Gastroesophageal sphincter (tissue), 3 donors: ENCODE results near the gene CAMK1G.

Experiments used
- CTCF ChIP-seq, 4 experiments: fragments of 200-600 bp in 2 of 4; fragments of 450-650 bp in 2 of 4; sonication (generic) in 1 of 4; IDR thresholded peaks; one replicate each; pipeline ENCODE4 v1.5.1; 2017 to 2019; ENCODE audit warnings: antibody characterized with exemption in 4 of 4, mild to moderate bottlenecking in 2 of 4, moderate library complexity in 2 of 4
- POLR2A ChIP-seq, 2 donors: fragments of 450-650 bp; IDR thresholded peaks; one replicate each; pipeline ENCODE4 v1.6.1; 2017; ENCODE audit warnings: antibody characterized with exemption in 2 of 2, mild to moderate bottlenecking in 2 of 2, moderate library complexity in 1 of 2

GRCh38 chr1:209652121-209652735, 68.7 kb downstream of the CAMK1G start, which contains the start of gene LAMB3:
- TF ChIP-seq CTCF (IDR thresholded peaks at IDR 0.05) (no peak), POLR2A (IDR thresholded peaks at IDR 0.05) (no peak)
